H1 (cell line): ENCODE results near the gene ANKFY1. TPM values are rescaled to one million over a fixed set of nuclear protein-coding genes. Genes with fewer than 3 reads are reported as not detected.

ENCODE experiments used
- CTCF ChIA-PET: fragments of 300-600 bp; sonication (Branson Sonifier 250); formaldehyde crosslinking; loops from one replicate; lab custom pipeline; 2021; ENCODE audit not compliant: partially characterized antibody; lab: Charles Lee
- POLR2A ChIA-PET: fragments of 300-600 bp; sonication (Branson Sonifier 250); formaldehyde crosslinking; loops from one replicate; lab custom pipeline; 2021; ENCODE audit warnings: inconsistent platforms; ENCODE audit not compliant: partially characterized antibody; lab: Charles Lee
- DNase-seq, 2 experiments: peaks; one replicate each; pipeline versions ENCODE4 v3.0.0 to v3.0.0-alpha.2; 2010 to 2022; ENCODE audit warnings: low spot score in 2 of 2, low read depth in 1 of 2, mixed read lengths in 1 of 2
- FAIRE-seq: peaks from 2 replicates; lab custom pipeline; 2011; peaks lifted over from hg19 to GRCh38; lab: Jason Lieb, UNC
- H2AFZ ChIP-seq: 2 replicates; pipeline ENCODE4 v1.8.1; 2012; ENCODE audit warnings: low read length, inconsistent platforms
- H2AK5ac ChIP-seq: 2 replicates; pipeline ENCODE4 v1.6.1; 2013; ENCODE audit warnings: low read depth, low read length
- H2BK120ac ChIP-seq: replicated peaks from 2 replicates; pipeline ENCODE3; 2013; ENCODE audit warnings: low read depth, low read length, inconsistent platforms
- H2BK12ac ChIP-seq: 2 replicates; pipeline ENCODE4 v1.6.1; 2013; ENCODE audit warnings: low read depth, low read length
- H2BK15ac ChIP-seq: 2 replicates; pipeline ENCODE4 v1.6.1; 2013; ENCODE audit warnings: low read length
- H2BK20ac ChIP-seq: 2 replicates; pipeline ENCODE4 v1.6.1; 2013; ENCODE audit warnings: low read length
- H2BK5ac ChIP-seq: 2 replicates; pipeline ENCODE4 v1.6.1; 2013; ENCODE audit warnings: low read depth, low read length
- H3K14ac ChIP-seq: 2 replicates; pipeline ENCODE4 v1.6.1; 2013; ENCODE audit warnings: inconsistent platforms; ENCODE audit not compliant: insufficient read length
- H3K18ac ChIP-seq: 2 replicates; pipeline ENCODE4 v1.6.1; 2013; ENCODE audit warnings: low read length; ENCODE audit errors: extremely low read depth
- H3K23ac ChIP-seq: 2 replicates; pipeline ENCODE4 v1.6.1; 2013; ENCODE audit warnings: inconsistent platforms; ENCODE audit not compliant: insufficient read length
- H3K23me2 ChIP-seq: 2 replicates; pipeline ENCODE4 v1.6.1; 2013; ENCODE audit warnings: low read depth, low read length
- H3K27ac ChIP-seq: 2 replicates; pipeline ENCODE4 v1.6.1; 2011; ENCODE audit warnings: low read depth, low read length, inconsistent platforms
- H3K27me3 ChIP-seq, 4 experiments: replicated peaks in 1 of 4; 1 replicate in 1 of 4; 2 replicates in 3 of 4; pipeline versions ENCODE4 v1.6.1 to v1.8.1; 2011 to 2013; ENCODE audit warnings: low read length in 3 of 4, mild to moderate bottlenecking in 3 of 4, inconsistent platforms in 2 of 4, mixed read lengths in 2 of 4, moderate library complexity in 1 of 4; ENCODE audit not compliant: control insufficient read depth in 3 of 4, insufficient read depth in 3 of 4; ENCODE audit errors: extremely low read depth in 1 of 4
- H3K36me3 ChIP-seq, 4 experiments: 2 replicates each; pipeline versions ENCODE4 v1.6.1 to v1.8.1; 2011 to 2013; ENCODE audit warnings: mild to moderate bottlenecking in 4 of 4, low read length in 3 of 4, moderate library complexity in 2 of 4, control low read depth in 1 of 4, inconsistent platforms in 1 of 4; ENCODE audit not compliant: insufficient read depth in 4 of 4, control insufficient read depth in 2 of 4
- H3K4ac ChIP-seq: replicated peaks from 2 replicates; pipeline ENCODE3; 2013; ENCODE audit warnings: low read length, low read depth, mixed read lengths, inconsistent platforms; ENCODE audit not compliant: insufficient read length
- H3K4me1 ChIP-seq, 4 experiments: replicated peaks in 1 of 4; 1 replicate in 1 of 4; 2 replicates in 3 of 4; pipeline versions ENCODE4 v1.6.1 to v1.8.1; 2011 to 2013; ENCODE audit warnings: low read length in 3 of 4, inconsistent platforms in 2 of 4, mixed read lengths in 1 of 4; ENCODE audit not compliant: insufficient read depth in 4 of 4, control insufficient read depth in 3 of 4
- H3K4me2 ChIP-seq, 2 experiments: 2 replicates each; pipeline versions ENCODE4 v1.6.1 to v1.8.1; 2011 to 2013; ENCODE audit warnings: low read depth in 2 of 2, low read length in 2 of 2, control low read depth in 1 of 2, inconsistent platforms in 1 of 2, mild to moderate bottlenecking in 1 of 2; ENCODE audit not compliant: insufficient read depth in 1 of 2
- H3K4me3 ChIP-seq, 4 experiments: fragments of 200-600, 300-600 bp in 1 of 4; sonication (generic), shearing (Covaris generic), sonication (Bioruptor Twin) in 1 of 4; 2 replicates each; pipeline versions ENCODE4 v1.5.1 to v1.8.1; 2011 to 2016; ENCODE audit warnings: low read length in 4 of 4, low read depth in 3 of 4, control low read depth in 2 of 4, inconsistent platforms in 2 of 4, mild to moderate bottlenecking in 2 of 4, mixed read lengths in 1 of 4, moderate library complexity in 1 of 4; ENCODE audit not compliant: insufficient read depth in 2 of 4; ENCODE audit errors: extremely low read depth in 1 of 4
- H3K56ac ChIP-seq: replicated peaks from 2 replicates; pipeline ENCODE3; 2013; ENCODE audit warnings: low read depth, mild to moderate bottlenecking, mixed read lengths, low read length, inconsistent platforms; ENCODE audit not compliant: insufficient read length
- H3K79me1 ChIP-seq: 2 replicates; pipeline ENCODE4 v1.6.1; 2013; ENCODE audit warnings: low read depth, low read length, control low read depth
- H3K79me2 ChIP-seq, 2 experiments: 2 replicates each; pipeline versions ENCODE4 v1.6.1 to v1.8.1; 2012 to 2013; ENCODE audit warnings: low read length in 2 of 2, mild to moderate bottlenecking in 2 of 2, inconsistent platforms in 1 of 2; ENCODE audit not compliant: insufficient read depth in 2 of 2, control insufficient read depth in 1 of 2
- H3K9ac ChIP-seq, 4 experiments: replicated peaks in 1 of 4; 1 replicate in 1 of 4; 2 replicates in 3 of 4; pipeline versions ENCODE4 v1.6.1 to v1.8.1; 2011 to 2013; ENCODE audit warnings: low read depth in 3 of 4, low read length in 3 of 4, control low read depth in 2 of 4, mild to moderate bottlenecking in 2 of 4, moderate library complexity in 2 of 4, inconsistent platforms in 1 of 4; ENCODE audit errors: extremely low read depth in 1 of 4
- H3K9me3 ChIP-seq, 2 experiments: 2 replicates each; pipeline versions ENCODE4 v1.6.1 to v1.8.1; 2012 to 2013; ENCODE audit warnings: mild to moderate bottlenecking in 2 of 2, moderate library complexity in 2 of 2, control low read depth in 1 of 2, inconsistent platforms in 1 of 2, low read depth in 1 of 2, low read length in 1 of 2, mixed read lengths in 1 of 2; ENCODE audit not compliant: insufficient read depth in 2 of 2
- H4K20me1 ChIP-seq, 2 experiments: replicated peaks in 1 of 2; 2 replicates each; pipeline versions ENCODE3 to v1.8.1; 2011 to 2013; ENCODE audit warnings: inconsistent platforms in 2 of 2, low read length in 2 of 2, mild to moderate bottlenecking in 1 of 2; ENCODE audit not compliant: insufficient read depth in 2 of 2, control insufficient read depth in 1 of 2
- H4K5ac ChIP-seq: 2 replicates; pipeline ENCODE4 v1.6.1; 2013; ENCODE audit warnings: low read length, low read depth, mixed read lengths, inconsistent platforms; ENCODE audit not compliant: insufficient read length
- H4K8ac ChIP-seq: 2 replicates; pipeline ENCODE4 v1.8.0; 2013; ENCODE audit warnings: mild to moderate bottlenecking, moderate library complexity, low read length, inconsistent platforms; ENCODE audit not compliant: insufficient read depth; ENCODE audit errors: extremely low read depth
- H4K91ac ChIP-seq: replicated peaks from 2 replicates; pipeline ENCODE3; 2013; ENCODE audit warnings: low read length, mixed read lengths, inconsistent platforms; ENCODE audit not compliant: insufficient read length
- CHD2 ChIP-seq: IDR thresholded peaks from 2 replicates; pipeline ENCODE4 v1.6.1; 2012; ENCODE audit warnings: low read length, improper control_type of control experiment
- CTCF ChIP-seq, 3 experiments: IDR thresholded peaks; 1 replicate in 2 of 3; 2 replicates in 1 of 3; pipeline versions ENCODE4 v1.5.1 to v1.6.1; 2011; ENCODE audit warnings: low read length in 3 of 3, mild to moderate bottlenecking in 3 of 3, inconsistent platforms in 2 of 3, low read depth in 1 of 3, moderate library complexity in 1 of 3; ENCODE audit not compliant: insufficient read depth in 1 of 3; ENCODE audit errors: control extremely low read depth in 1 of 3
- EP300 ChIP-seq, 2 experiments: IDR thresholded peaks; 1 replicate in 1 of 2; 2 replicates in 1 of 2; pipeline ENCODE4 v1.6.1; 2011 to 2012; ENCODE audit warnings: low read depth in 2 of 2, low read length in 2 of 2, mild to moderate bottlenecking in 2 of 2, borderline replicate concordance in 1 of 2, inconsistent platforms in 1 of 2, moderate library complexity in 1 of 2
- GABPA ChIP-seq: IDR thresholded peaks from 2 replicates; pipeline ENCODE4 v1.6.1; 2011; ENCODE audit warnings: mild to moderate bottlenecking, low read length, moderate library complexity, borderline replicate concordance; ENCODE audit not compliant: insufficient read depth
- JUND ChIP-seq: IDR thresholded peaks from 2 replicates; pipeline ENCODE4 v1.6.1; 2011; ENCODE audit warnings: mild to moderate bottlenecking, improper control_type of control experiment, low read length
- MAFK ChIP-seq: IDR thresholded peaks from 2 replicates; pipeline ENCODE4 v1.6.1; 2012; ENCODE audit warnings: low read depth, mild to moderate bottlenecking, improper control_type of control experiment, low read length
- RNF2 ChIP-seq: fragments of 200-900, 300-1000 bp; sonication (generic); IDR thresholded peaks from 2 replicates; pipeline ENCODE4 v1.7.1; 2016; ENCODE audit warnings: borderline replicate concordance, low read depth, mild to moderate bottlenecking, antibody characterized with exemption, low read length; ENCODE audit not compliant: poor library complexity, severe bottlenecking; ENCODE audit errors: missing control alignments
- SIRT6 ChIP-seq: IDR thresholded peaks from one replicate; pipeline ENCODE4 v1.7.1; 2012; ENCODE audit warnings: low read length, inconsistent platforms
- SP4 ChIP-seq: IDR thresholded peaks from 2 replicates; pipeline ENCODE4 v1.6.1; 2012; ENCODE audit warnings: low read length, inconsistent platforms
- WGBS, 2 experiments: shearing (Covaris generic) in 1 of 2; methylation state at CpG; one replicate each; pipeline versions ENCODE4 v1.1.6 to v1.1.7; 2013 to 2015; ENCODE audit warnings: low lambda C conversion rate in 2 of 2, mixed read lengths in 2 of 2, inconsistent platforms in 1 of 2, low coverage in 1 of 2, missing lambda C conversion rate in 1 of 2; ENCODE audit not compliant: insufficient replicate concordance in 2 of 2, insufficient coverage in 1 of 2, insufficient read length in 1 of 2; ENCODE audit errors: extremely low coverage in 1 of 2, missing lambda C conversion rate in 1 of 2; 5-methylcytosine and 5-hydroxymethylcytosine counted together
- polyA plus RNA-seq, 7 experiments: library from polyadenylated mRNA; depleted of rRNA in 3 of 7; stranded (reverse) in 5 of 7; unstranded in 2 of 7; fragments of >200 nt in 5 of 7; fragments of 200-250 nt in 2 of 7; gene quantifications; 1 replicate in 5 of 7; 2 replicates in 1 of 7; 4 replicates in 1 of 7; pipeline versions ENCODE4 v1.2.1 to v1.2.3, GENCODE V29; 2011 to 2013; ENCODE audit warnings: missing spikeins in 2 of 7, mixed read lengths in 2 of 7
- total RNA-seq: library from RNA; stranded (reverse); fragmentation: NEBNext Ultra II Directional; extraction: Animal tissue kit (Norgen Biotek cat#: 25700); gene quantifications from 2 replicates; pipeline ENCODE4 v1.2.1, GENCODE V29; 2021
- TF ChIP-seq, protein P1 (sequence below): IDR thresholded peaks from 2 replicates; pipeline ENCODE4 v1.6.1; 2011; ENCODE audit warnings: low read depth, mild to moderate bottlenecking, low read length; ENCODE audit not compliant: insufficient read depth

The ANKFY1 gene
- total and polyA plus RNA-seq, 2 of the 8 experiments (the other 6 are each of a cell fraction or from before 2014, with no cell fraction given) = 28.3 to 45.3 TPM

DNA sequence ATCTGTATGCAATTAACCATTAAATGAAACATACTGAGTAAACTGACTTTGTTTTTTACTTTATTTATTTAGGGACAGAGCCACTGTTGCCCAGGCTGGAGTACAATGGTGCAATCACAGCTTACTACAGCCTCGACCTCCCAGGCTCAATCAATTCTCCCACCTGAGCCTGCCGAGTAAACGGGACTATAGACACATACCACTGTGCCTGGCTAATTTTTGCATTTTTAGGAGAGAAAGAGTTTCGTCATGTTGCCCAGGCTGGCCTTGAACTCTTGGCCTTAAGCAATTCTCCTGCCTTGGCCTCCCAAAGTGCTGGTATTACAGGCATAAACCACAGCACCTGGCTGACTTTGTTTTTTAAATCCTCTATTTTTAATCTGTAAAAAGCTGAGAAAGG, 42.6 kb downstream of the ANKFY1 start:
- H2BK5ac ChIP-seq = no peak overlapping the region
- no peaks in the 10 kb centered on the region; the same call in 1 of the 2 replicates for H3K79me1 ChIP-seq
- no peak overlapping the region for H3K23ac ChIP-seq
- H4K8ac ChIP-seq = no peak overlapping the region
- no peak overlapping the region for H3K56ac ChIP-seq
- DNase-seq (no peak), FAIRE-seq (no peak)
- peaks cover 0 to 11% (median 4%) of the 10 kb centered on the region in 4 experiments; a peak in 5 of 8 replicates for H3K36me3 ChIP-seq
- no peak overlapping the region for H3K4me3 ChIP-seq
- no peak overlapping the region for H3K4me2 ChIP-seq
- H3K9me3 ChIP-seq = no peaks in the 10 kb centered on the region
- H3K4me1 ChIP-seq = no peaks in the 10 kb centered on the region
- no peak overlapping the region for H2AFZ ChIP-seq
- no peak overlapping the region for H3K9ac ChIP-seq
- no peak overlapping the region for H4K5ac ChIP-seq
- H4K20me1 ChIP-seq = no peaks in the 10 kb centered on the region
- H4K91ac ChIP-seq = no peak overlapping the region
- POLR2A ChIA-PET = interaction anchor here (1.0 kb wide), 1 partner anchor 28 kb away, joined by 4 read pairs; no protein-coding TSS in a partner anchor
- no peaks in the 10 kb centered on the region for H3K27me3 ChIP-seq
- H3K14ac ChIP-seq = no peak overlapping the region
- H2BK20ac ChIP-seq = no peak overlapping the region
- no peak overlapping the region for H3K18ac ChIP-seq
- H3K4ac ChIP-seq = no peak overlapping the region
- H3K27ac ChIP-seq = no peak overlapping the region
- H3K23me2 ChIP-seq = no peaks in the 10 kb centered on the region
- CTCF ChIA-PET = interaction anchor here (0.5 to 1.9 kb wide), 2 partner anchors 12 to 39 kb away, joined by 3 to 5 read pairs; no protein-coding TSS in a partner anchor
- 95% methylated on average over 4 of the region's 4 CpGs; no CpG with 5 or more reads in 1 of the 2 experiments for WGBS, 2 experiments
- no peaks in the 10 kb centered on the region for H3K79me2 ChIP-seq
- no peak overlapping the region for H2BK120ac ChIP-seq
- no peak overlapping the region for H2BK12ac ChIP-seq
- no peak overlapping the region for H2BK15ac ChIP-seq
- no peak overlapping the region for H2AK5ac ChIP-seq
- TF ChIP-seq RNF2 = no peak
- no peak for TF ChIP-seq JUND
- no peak for TF ChIP-seq CTCF (IDR thresholded peaks at IDR 0.05; ENCODE audit: control extremely low read depth in 1 of 3, insufficient read depth in 1 of 3, low read depth in 1 of 3, low read length in 3 of 3)
- TF ChIP-seq SP4 = no peak
- TF ChIP-seq CHD2 = no peak
- TF ChIP-seq GABPA = no peak
- no peak for TF ChIP-seq MAFK
- TF ChIP-seq EP300 (IDR thresholded peaks at IDR 0.05; ENCODE audit: borderline replicate concordance in 1 of 2, low read depth in 2 of 2, low read length in 2 of 2) = no peak
- no peak for TF ChIP-seq SIRT6
- TF ChIP-seq, protein P1, sequence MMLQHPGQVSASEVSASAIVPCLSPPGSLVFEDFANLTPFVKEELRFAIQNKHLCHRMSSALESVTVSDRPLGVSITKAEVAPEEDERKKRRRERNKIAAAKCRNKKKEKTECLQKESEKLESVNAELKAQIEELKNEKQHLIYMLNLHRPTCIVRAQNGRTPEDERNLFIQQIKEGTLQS = no peak
